OCI-LY1 (cell line): Measurements from ENCODE around the gene HDDC3.

Experiments used
- H2AFZ ChIP-seq: fragments of 200-600 bp; sonication (generic), shearing (Covaris generic); 2 replicates; pipeline ENCODE4 v1.6.0; 2014; ENCODE audit warnings: antibody characterized with exemption, mild to moderate bottlenecking, low read length
- H3F3A ChIP-seq: fragments of 200-600 bp; sonication (generic), shearing (Covaris generic); 2 replicates; pipeline ENCODE4 v1.6.0; 2014; ENCODE audit warnings: mild to moderate bottlenecking, antibody characterized with exemption, low read length, moderate library complexity; ENCODE audit not compliant: insufficient read depth
- H3K27ac ChIP-seq: fragments of 200-600 bp; sonication (generic); 2 replicates; pipeline ENCODE4 v1.5.1; 2014; ENCODE audit warnings: low read length, mixed run types, mild to moderate bottlenecking, low read depth; ENCODE audit not compliant: poor library complexity, severe bottlenecking
- H3K27me3 ChIP-seq: fragments of 200-600 bp; sonication (generic); 2 replicates; pipeline ENCODE4 v1.6.0; 2014; ENCODE audit warnings: antibody characterized with exemption, mild to moderate bottlenecking, low read length, moderate library complexity; ENCODE audit not compliant: insufficient read depth
- H3K36me3 ChIP-seq: fragments of 200-600 bp; sonication (generic); 2 replicates; pipeline ENCODE4 v1.6.1; 2014; ENCODE audit warnings: mild to moderate bottlenecking, antibody characterized with exemption, low read length, moderate library complexity, mixed read lengths; ENCODE audit not compliant: insufficient read depth
- H3K4me1 ChIP-seq: fragments of 200-600 bp; sonication (generic); 2 replicates; pipeline ENCODE4 v1.5.1; 2014; ENCODE audit warnings: mild to moderate bottlenecking, low read length, moderate library complexity; ENCODE audit not compliant: insufficient read depth, severe bottlenecking
- H3K4me2 ChIP-seq: fragments of 200-600 bp; sonication (generic), shearing (Covaris generic); 2 replicates; pipeline ENCODE4 v1.6.1; 2014; ENCODE audit warnings: low read length
- H3K4me3 ChIP-seq: fragments of 200-600 bp; sonication (generic); 2 replicates; pipeline ENCODE4 v1.5.1; 2014; ENCODE audit warnings: low read length, low read depth, mild to moderate bottlenecking, mixed read lengths; ENCODE audit not compliant: poor library complexity, severe bottlenecking
- H3K79me2 ChIP-seq: fragments of 200-600 bp; shearing (Covaris generic); 2 replicates; pipeline ENCODE4 v1.6.1; 2016; ENCODE audit warnings: mixed run types, low read length, mixed read lengths; ENCODE audit not compliant: insufficient read depth
- H3K9ac ChIP-seq: fragments of 200-600 bp; sonication (generic), shearing (Covaris generic); 2 replicates; pipeline ENCODE4 v1.6.1; 2014; ENCODE audit warnings: mild to moderate bottlenecking, low read length, mixed read lengths
- H3K9me2 ChIP-seq: fragments of 200-600 bp; sonication (generic), shearing (Covaris generic); 2 replicates; pipeline ENCODE4 v1.6.1; 2014; ENCODE audit warnings: low read depth, mild to moderate bottlenecking, low read length, mixed read lengths
- H3K9me3 ChIP-seq: fragments of 200-600 bp; shearing (Covaris generic); 2 replicates; pipeline ENCODE4 v1.6.1; 2014; ENCODE audit warnings: low read length, mixed read lengths
- H4K20me1 ChIP-seq: fragments of 200-600 bp; sonication (generic), shearing (Covaris generic); 2 replicates; pipeline ENCODE4 v1.6.0; 2016; ENCODE audit warnings: mild to moderate bottlenecking, low read length; ENCODE audit not compliant: insufficient read depth
- CTCF ChIP-seq: fragments of 200-600 bp; sonication (generic), shearing (Covaris generic); IDR thresholded peaks from 2 replicates; pipeline ENCODE4 v1.5.1; 2017; ENCODE audit warnings: mild to moderate bottlenecking, antibody characterized with exemption, low read length, moderate library complexity, mixed read lengths
- EZH2 ChIP-seq: fragments of 200-600 bp; sonication (generic), shearing (Covaris generic); IDR thresholded peaks from 2 replicates; pipeline ENCODE4 v1.8.0; 2017; ENCODE audit warnings: borderline replicate concordance, mixed run types, mild to moderate bottlenecking, antibody characterized with exemption, low read length, moderate library complexity, mixed read lengths

HDDC3 gene

GRCh38 chr15:90914305-90915080 is 17.9 kb downstream of the HDDC3 start:
- Histone ChIP-seq H3K4me2 (no peak overlapping the region), H3K9ac (peak overlapping the region; percentile 64; the same call in 1 of the 2 replicates), H3K79me2 (no peaks in the 10 kb centered on the region), H3F3A (no peaks in the 10 kb centered on the region), H3K27me3 (no peaks in the 10 kb centered on the region), H3K27ac (peak overlapping the region; percentile 78), H3K4me3 (no peak overlapping the region), H3K4me1 (peaks cover 19% of the 10 kb centered on the region), H3K9me3 (no peaks in the 10 kb centered on the region), H2AFZ (no peak overlapping the region), H3K9me2 (no peaks in the 10 kb centered on the region), H3K36me3 (peaks cover 51% of the 10 kb centered on the region; the same call in 1 of the 2 replicates), H4K20me1 (no peaks in the 10 kb centered on the region)
- TF ChIP-seq EZH2 (no peak), CTCF (no peak)

- Histone ChIP-seq H4K20me1 (no peaks in the 10 kb centered on the region), H3K36me3 (peaks cover 44% of the 10 kb centered on the region; the same call in 1 of the 2 replicates), H3K4me3 (no peak overlapping the region)
Measured at GRCh38 chr15:90913398-90913944, 18.9 kb downstream of the HDDC3 start.

GRCh38 chr15:90912770-90913075 is 19.6 kb downstream of the HDDC3 start:
- H3K9me2 ChIP-seq = no peaks in the 10 kb centered on the region
- H3K36me3 ChIP-seq = peaks cover 45% of the 10 kb centered on the region; the same call in 1 of the 2 replicates
- H3K27me3 ChIP-seq = no peaks in the 10 kb centered on the region
- TF ChIP-seq CTCF (no peak), EZH2 (no peak)
- no peak overlapping the region for H3K27ac ChIP-seq
- H4K20me1 ChIP-seq = no peaks in the 10 kb centered on the region
- peaks cover 4% of the 10 kb centered on the region; the same call in 1 of the 2 replicates for H3F3A ChIP-seq
- H3K9ac ChIP-seq = no peak overlapping the region
- no peak overlapping the region for H2AFZ ChIP-seq
- H3K4me3 ChIP-seq = no peak overlapping the region
- no peaks in the 10 kb centered on the region for H3K79me2 ChIP-seq
- no peak overlapping the region for H3K4me2 ChIP-seq
- H3K4me1 ChIP-seq = peaks cover 19% of the 10 kb centered on the region
- H3K9me3 ChIP-seq = no peaks in the 10 kb centered on the region

More at GRCh38 chr15:90913398-90913944, 18.9 kb downstream of the HDDC3 start:
- no peak for TF ChIP-seq CTCF
- no peak for TF ChIP-seq EZH2
- H3K4me2 ChIP-seq = no peak overlapping the region
- no peaks in the 10 kb centered on the region for H3F3A ChIP-seq
- H2AFZ ChIP-seq = no peak overlapping the region
- H3K27ac ChIP-seq = no peak overlapping the region
- peaks cover 19% of the 10 kb centered on the region for H3K4me1 ChIP-seq
- H3K9me3 ChIP-seq = no peaks in the 10 kb centered on the region
- no peak overlapping the region for H3K9ac ChIP-seq
- no peaks in the 10 kb centered on the region for H3K79me2 ChIP-seq
- no peaks in the 10 kb centered on the region for H3K27me3 ChIP-seq
- no peaks in the 10 kb centered on the region for H3K9me2 ChIP-seq
